Uterus (tissue), 4 donors: ENCODE data around the gene SLC66A2. TPM values are rescaled to one million over a fixed set of nuclear protein-coding genes. Genes with fewer than 3 reads are reported as not detected.

Experiments
- DNase-seq, 2 donors: peaks; one replicate each; pipeline ENCODE4 v3.0.0-alpha.2; 2019 to 2020
- H3K27ac ChIP-seq, 2 donors: fragments of 200-600 bp; sonication (generic); 1 replicate in 1 of 2; 2 replicates in 1 of 2; pipeline ENCODE4 v1.5.1; 2016 to 2018
- H3K27me3 ChIP-seq, 2 donors: fragments of 200-600 bp; sonication (generic); one replicate each; pipeline ENCODE4 v1.5.1; 2018 to 2019; ENCODE audit warnings: control low read depth in 1 of 2
- H3K36me3 ChIP-seq, 2 donors: fragments of 200-600 bp; sonication (generic); one replicate each; pipeline ENCODE4 v1.5.1; 2019; ENCODE audit warnings: control low read depth in 1 of 2
- H3K4me1 ChIP-seq, 2 donors: fragments of 200-600 bp; sonication (generic); one replicate each; pipeline ENCODE4 v1.5.1; 2018 to 2019; ENCODE audit warnings: control low read depth in 1 of 2
- H3K4me3 ChIP-seq, 2 donors: fragments of 200-600 bp; sonication (generic); 1 replicate in 1 of 2; 2 replicates in 1 of 2; pipeline ENCODE4 v1.5.1; 2018 to 2019; ENCODE audit warnings: mild to moderate bottlenecking in 1 of 2
- H3K9me3 ChIP-seq, 2 donors: fragments of 200-600 bp; sonication (generic); one replicate each; pipeline ENCODE4 v1.5.1; 2019; ENCODE audit warnings: control low read depth in 1 of 2
- POLR2A ChIP-seq, 2 donors: fragments of 450-650 bp; IDR thresholded peaks; one replicate each; pipeline ENCODE4 v1.6.1; 2016; ENCODE audit warnings: antibody characterized with exemption in 2 of 2, mild to moderate bottlenecking in 1 of 2, moderate library complexity in 1 of 2
- intact Hi-C: fragments of 100-400 bp; cut with DNase I; formaldehyde crosslinking; loops from one replicate; pipeline ENCODE4 v1.15.1; 2023; ENCODE audit warnings: low total_unique reads
- total RNA-seq, 4 donors: library from RNA; depleted of rRNA in 3 of 4; stranded (reverse); fragments of >200 nt in 3 of 4; gene quantifications; one replicate each; pipeline versions ENCODE4 v1.1.0 to v1.2.4, GENCODE V29; 2014 to 2023
- TF ChIP-seq, protein P1 (sequence below), 4 experiments: fragments of 200-600 bp in 2 of 4; fragments of 450-650 bp in 2 of 4; sonication (generic) in 2 of 4; IDR thresholded peaks; one replicate each; pipeline ENCODE4 v1.5.1; 2016 to 2019; ENCODE audit warnings: antibody characterized with exemption in 4 of 4, mild to moderate bottlenecking in 2 of 4, moderate library complexity in 1 of 4
- donor health status: DM: yes; HTN: yes; CAD: no.

Gene SLC66A2
- total RNA-seq, 4 donors from 2014 or later: 20.3 to 42.5 (median 32.5) TPM

DNA sequence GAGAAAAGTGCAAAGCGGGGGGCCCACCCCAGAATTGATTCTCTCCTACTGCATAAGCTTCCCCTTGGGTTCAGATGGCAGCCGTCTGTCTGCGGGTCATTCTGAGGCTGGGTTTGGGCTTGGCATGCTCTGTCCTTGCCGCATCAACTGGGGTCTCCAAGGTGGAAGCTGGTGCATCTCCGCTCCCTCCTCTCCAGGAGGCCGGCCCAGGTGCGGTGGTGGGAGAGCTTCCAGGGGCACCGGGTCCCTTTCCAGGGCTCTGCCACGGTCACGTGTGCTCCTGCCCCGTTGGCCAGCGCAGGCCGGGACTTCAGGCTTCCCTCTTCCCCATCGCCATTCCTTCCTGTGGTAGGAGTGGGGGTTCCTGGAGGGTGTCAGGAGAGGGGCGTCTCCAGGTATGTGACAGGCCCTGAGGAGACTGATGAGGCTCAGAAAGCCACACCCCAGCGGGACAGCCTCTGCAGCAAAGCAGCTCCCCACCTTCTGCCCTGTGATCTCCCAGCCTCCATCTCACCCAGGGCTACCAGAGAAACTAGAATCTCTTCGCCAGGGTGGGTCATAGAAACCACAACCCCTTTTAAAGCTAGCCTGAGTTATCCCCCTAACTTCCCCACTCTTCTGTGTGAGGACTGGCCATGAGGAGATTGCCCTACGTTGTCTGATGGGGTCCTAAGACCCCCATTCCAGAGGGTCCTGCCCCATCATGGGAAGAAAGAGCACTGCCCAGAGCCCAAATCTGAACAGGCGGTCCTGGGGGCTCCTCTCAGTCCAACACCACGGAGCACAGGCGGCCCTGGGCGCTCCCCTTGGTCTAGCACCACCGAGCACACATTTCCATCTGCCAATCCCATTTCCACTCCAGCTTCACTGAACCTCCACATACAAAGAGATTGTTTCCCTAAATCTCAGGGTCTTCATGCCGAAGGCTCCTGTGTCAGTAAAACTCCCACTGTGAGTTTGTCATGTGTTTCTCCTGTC lies 76.6 kb downstream of the SLC66A2 start:
- Histone ChIP-seq H3K27me3 (no peaks in the 10 kb centered on the region), H3K27ac (no peak overlapping the region), H3K4me3 (no peak overlapping the region), H3K9me3 (no peaks in the 10 kb centered on the region), H3K36me3 (no peaks in the 10 kb centered on the region), H3K4me1 (no peaks in the 10 kb centered on the region)
- no peak for DNase-seq
- intact Hi-C loops: no loop called here
- no peak for TF ChIP-seq POLR2A (IDR thresholded peaks at IDR 0.05)
- TF ChIP-seq, protein P1, sequence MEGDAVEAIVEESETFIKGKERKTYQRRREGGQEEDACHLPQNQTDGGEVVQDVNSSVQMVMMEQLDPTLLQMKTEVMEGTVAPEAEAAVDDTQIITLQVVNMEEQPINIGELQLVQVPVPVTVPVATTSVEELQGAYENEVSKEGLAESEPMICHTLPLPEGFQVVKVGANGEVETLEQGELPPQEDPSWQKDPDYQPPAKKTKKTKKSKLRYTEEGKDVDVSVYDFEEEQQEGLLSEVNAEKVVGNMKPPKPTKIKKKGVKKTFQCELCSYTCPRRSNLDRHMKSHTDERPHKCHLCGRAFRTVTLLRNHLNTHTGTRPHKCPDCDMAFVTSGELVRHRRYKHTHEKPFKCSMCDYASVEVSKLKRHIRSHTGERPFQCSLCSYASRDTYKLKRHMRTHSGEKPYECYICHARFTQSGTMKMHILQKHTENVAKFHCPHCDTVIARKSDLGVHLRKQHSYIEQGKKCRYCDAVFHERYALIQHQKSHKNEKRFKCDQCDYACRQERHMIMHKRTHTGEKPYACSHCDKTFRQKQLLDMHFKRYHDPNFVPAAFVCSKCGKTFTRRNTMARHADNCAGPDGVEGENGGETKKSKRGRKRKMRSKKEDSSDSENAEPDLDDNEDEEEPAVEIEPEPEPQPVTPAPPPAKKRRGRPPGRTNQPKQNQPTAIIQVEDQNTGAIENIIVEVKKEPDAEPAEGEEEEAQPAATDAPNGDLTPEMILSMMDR (IDR thresholded peaks at IDR 0.05): no peak

DNA sequence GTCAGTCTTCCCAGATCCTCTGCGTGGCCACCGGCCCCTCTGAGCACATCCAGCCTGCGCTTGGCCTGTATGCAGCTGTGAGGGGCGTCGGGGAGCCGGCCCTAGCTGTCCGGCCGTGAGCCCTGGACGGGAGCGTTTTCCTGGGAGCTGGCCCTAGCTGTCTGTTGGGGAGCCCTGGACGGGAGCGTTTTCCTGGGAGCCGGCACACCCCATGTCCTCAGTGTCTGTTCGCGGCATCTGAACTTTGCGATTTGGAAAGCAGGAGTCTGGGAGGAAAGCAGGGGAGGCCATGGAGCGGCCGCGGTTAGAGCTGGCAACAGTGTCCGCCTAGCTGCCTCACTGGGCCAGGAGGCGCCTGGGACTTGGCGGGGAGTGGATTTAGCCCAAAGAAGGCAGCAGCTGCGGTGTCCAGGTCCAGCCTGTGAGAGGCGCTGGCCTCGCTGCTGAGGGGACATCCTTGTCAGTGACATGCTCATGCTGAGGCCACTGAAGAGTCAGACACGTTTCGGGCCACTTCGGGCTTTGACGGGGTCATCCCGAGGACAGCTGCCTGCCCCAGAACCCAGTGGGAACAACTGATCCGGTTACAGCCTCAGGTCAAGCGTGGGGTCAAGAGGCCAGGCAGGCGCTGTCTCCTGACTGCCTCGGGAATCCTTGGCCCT lies 77.9 kb downstream of the SLC66A2 start:
- Histone ChIP-seq H3K4me3 (no peak overlapping the region), H3K4me1 (no peaks in the 10 kb centered on the region), H3K36me3 (no peaks in the 10 kb centered on the region), H3K9me3 (no peaks in the 10 kb centered on the region), H3K27ac (no peak overlapping the region), H3K27me3 (no peaks in the 10 kb centered on the region)
- TF ChIP-seq, protein P1 (IDR thresholded peaks at IDR 0.05): no peak
- no peak for TF ChIP-seq POLR2A (IDR thresholded peaks at IDR 0.05)
- intact Hi-C loops: no loop called here
- peak in 1 of 2 donors; percentile 34 for DNase-seq

DNA sequence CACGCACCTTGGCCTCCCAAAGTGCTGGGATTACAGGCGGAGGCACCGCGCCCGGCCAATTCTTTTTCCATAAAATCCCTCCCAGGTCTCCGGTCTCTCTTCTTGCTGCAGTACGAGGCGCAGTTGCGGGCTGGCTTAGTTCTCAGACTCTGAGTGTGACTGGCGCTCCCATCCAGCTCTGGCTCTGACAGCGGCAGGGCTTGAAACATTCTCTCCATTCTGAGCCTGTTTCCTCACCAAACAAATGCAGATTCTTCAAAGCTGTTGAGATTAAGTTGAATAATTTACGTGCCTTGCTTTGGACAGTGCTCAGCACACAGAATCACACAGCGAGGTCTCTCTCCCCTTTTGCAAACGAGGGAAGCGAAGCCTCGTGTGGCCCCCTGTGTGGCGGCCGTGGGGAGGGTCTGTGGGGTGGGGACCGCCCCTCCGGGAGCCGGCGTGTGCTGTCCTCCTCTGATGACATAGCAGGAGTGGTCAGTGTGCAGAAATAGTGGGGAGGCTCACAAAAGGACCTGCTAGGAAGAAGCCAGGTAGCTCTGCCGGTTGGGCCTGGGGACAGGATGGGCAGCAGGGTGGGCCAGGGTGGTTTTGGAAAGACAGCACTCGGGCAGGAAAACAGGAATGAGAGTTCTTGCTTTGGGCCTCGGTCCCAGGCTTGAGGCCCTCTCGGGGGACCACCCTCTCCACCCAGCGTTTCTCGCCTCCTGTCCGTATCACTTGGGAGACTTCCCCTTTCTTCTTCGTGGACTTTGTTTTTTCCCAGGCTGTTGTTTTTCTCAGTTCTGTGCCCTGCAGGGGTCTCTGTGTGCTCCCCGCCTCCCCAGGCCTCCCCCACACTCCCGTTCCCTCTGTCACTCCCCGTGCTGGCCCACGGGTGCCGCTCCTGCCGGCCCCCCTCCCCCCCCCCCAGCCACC lies 78.7 kb downstream of the SLC66A2 start:
- no peaks in the 10 kb centered on the region for H3K27me3 ChIP-seq
- no peaks in the 10 kb centered on the region for H3K9me3 ChIP-seq
- H3K36me3 ChIP-seq: no peaks in the 10 kb centered on the region
- no peak for TF ChIP-seq POLR2A (IDR thresholded peaks at IDR 0.05)
- TF ChIP-seq, protein P1 (IDR thresholded peaks at IDR 0.05): no peak
- intact Hi-C loops: no loop called here
- H3K27ac ChIP-seq: no peak overlapping the region
- DNase-seq: no peak
- no peaks in the 10 kb centered on the region for H3K4me1 ChIP-seq
- H3K4me3 ChIP-seq: no peak overlapping the region

DNA sequence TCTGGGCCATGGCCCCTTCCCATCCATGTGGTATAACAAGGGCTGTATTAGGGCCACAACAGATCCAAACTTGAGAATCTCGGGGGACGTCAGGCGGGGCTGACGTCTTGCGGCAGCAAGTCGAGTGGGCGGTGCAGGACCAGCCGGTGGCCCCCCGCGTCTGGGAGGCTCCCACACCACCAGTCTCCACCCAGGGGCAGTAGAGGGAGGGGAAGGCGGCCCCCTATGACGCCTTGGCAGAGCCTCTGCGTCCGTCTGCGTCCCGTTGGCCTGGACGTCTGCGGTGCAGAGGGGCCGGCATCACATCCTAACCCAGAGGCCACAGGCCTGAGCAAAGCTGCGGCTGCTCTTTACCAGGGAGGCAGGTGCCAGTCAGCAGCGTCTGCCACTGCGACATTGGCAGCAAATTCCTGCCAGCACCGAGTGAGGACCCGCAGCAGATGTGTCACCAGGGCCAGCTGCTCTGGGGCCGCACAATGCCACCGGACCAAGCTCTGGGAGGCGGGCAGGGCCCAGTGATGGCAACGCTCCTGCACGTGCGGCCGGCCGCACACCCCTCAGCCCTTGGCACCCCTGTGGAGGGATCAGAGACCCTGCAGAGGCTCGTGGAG lies 79.9 kb downstream of the SLC66A2 start:
- H3K27me3 ChIP-seq: no peaks in the 10 kb centered on the region
- intact Hi-C loops: no loop called here
- no peak for DNase-seq
- H3K36me3 ChIP-seq: no peaks in the 10 kb centered on the region
- no peak overlapping the region for H3K4me3 ChIP-seq
- no peak for TF ChIP-seq POLR2A (IDR thresholded peaks at IDR 0.05)
- TF ChIP-seq, protein P1 (IDR thresholded peaks at IDR 0.05): no peak
- H3K9me3 ChIP-seq: no peaks in the 10 kb centered on the region
- no peaks in the 10 kb centered on the region for H3K4me1 ChIP-seq
- no peak overlapping the region for H3K27ac ChIP-seq
